ENCODE results near the gene USHBP1. TPM values are rescaled to one million over a fixed set of nuclear protein-coding genes. Genes with fewer than 3 reads are reported as not detected.

Gene USHBP1
- total and polyA plus RNA-seq, 10 of the 15 experiments (the other 5 are each of a cell fraction or from before 2014, with no cell fraction given), result 0.05 to 0.96 (median 0.22) TPM; not detected in 2

DNA sequence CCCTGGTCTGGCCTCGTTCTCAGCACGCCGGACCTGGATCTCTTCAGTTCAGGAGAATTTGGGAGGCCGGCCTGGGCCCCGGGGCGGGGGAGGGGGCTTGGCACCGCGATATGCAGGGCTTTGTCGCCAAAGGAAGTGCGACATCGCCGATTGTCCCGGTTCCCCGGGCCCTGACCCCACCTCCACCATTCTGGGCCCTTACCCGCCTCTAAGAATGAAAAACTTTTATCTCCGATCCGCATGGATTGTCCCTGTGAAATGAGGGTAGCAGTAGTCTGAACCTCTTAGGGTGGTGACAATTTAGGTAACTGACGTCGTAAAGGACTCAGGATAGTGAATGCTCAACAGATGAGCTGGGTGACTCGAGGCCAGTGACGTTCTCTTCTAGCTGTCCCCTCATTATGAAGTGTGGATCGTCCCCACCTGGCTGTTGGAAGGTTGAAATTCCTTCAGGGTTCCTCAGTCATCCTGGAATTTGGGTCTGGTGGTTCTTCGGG lies 45.5 kb upstream of the USHBP1 start (continued):
- TF ChIP-seq, protein P1, sequence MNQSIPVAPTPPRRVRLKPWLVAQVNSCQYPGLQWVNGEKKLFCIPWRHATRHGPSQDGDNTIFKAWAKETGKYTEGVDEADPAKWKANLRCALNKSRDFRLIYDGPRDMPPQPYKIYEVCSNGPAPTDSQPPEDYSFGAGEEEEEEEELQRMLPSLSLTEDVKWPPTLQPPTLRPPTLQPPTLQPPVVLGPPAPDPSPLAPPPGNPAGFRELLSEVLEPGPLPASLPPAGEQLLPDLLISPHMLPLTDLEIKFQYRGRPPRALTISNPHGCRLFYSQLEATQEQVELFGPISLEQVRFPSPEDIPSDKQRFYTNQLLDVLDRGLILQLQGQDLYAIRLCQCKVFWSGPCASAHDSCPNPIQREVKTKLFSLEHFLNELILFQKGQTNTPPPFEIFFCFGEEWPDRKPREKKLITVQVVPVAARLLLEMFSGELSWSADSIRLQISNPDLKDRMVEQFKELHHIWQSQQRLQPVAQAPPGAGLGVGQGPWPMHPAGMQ (IDR thresholded peaks at IDR 0.05; ENCODE audit: borderline replicate concordance), result no peak
- TF ChIP-seq, protein P2, sequence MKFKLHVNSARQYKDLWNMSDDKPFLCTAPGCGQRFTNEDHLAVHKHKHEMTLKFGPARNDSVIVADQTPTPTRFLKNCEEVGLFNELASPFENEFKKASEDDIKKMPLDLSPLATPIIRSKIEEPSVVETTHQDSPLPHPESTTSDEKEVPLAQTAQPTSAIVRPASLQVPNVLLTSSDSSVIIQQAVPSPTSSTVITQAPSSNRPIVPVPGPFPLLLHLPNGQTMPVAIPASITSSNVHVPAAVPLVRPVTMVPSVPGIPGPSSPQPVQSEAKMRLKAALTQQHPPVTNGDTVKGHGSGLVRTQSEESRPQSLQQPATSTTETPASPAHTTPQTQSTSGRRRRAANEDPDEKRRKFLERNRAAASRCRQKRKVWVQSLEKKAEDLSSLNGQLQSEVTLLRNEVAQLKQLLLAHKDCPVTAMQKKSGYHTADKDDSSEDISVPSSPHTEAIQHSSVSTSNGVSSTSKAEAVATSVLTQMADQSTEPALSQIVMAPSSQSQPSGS (IDR thresholded peaks at IDR 0.05; ENCODE audit: low read length), result no peak
- TF ChIP-seq NR2C1 (IDR thresholded peaks at IDR 0.05), result no peak
- no peak for TF ChIP-seq SREBF2 (IDR thresholded peaks at IDR 0.05; ENCODE audit: low read length)
- peak; percentile 59; the same call in 1 of the 2 replicates for TF ChIP-seq ZBED1 (IDR thresholded peaks at IDR 0.05; ENCODE audit: borderline replicate concordance)
- TF ChIP-seq, protein P3, sequence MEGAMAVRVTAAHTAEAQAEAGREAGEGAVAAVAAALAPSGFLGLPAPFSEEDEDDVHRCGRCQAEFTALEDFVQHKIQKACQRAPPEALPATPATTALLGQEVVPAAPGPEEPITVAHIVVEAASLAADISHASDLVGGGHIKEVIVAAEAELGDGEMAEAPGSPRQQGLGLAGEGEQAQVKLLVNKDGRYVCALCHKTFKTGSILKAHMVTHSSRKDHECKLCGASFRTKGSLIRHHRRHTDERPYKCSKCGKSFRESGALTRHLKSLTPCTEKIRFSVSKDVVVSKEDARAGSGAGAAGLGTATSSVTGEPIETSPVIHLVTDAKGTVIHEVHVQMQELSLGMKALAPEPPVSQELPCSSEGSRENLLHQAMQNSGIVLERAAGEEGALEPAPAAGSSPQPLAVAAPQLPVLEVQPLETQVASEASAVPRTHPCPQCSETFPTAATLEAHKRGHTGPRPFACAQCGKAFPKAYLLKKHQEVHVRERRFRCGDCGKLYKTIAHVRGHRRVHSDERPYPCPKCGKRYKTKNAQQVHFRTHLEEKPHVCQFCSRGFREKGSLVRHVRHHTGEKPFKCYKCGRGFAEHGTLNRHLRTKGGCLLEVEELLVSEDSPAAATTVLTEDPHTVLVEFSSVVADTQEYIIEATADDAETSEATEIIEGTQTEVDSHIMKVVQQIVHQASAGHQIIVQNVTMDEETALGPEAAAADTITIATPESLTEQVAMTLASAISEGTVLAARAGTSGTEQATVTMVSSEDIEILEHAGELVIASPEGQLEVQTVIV (IDR thresholded peaks at IDR 0.05; ENCODE audit: borderline replicate concordance, partially characterized antibody), result no peak
- no peak for TF ChIP-seq RCOR1 (conservative IDR thresholded peaks at IDR 0.05; ENCODE audit: low read depth, low read length)
- TF ChIP-seq MTA3 (IDR thresholded peaks at IDR 0.05; ENCODE audit: borderline replicate concordance, low read length), result no peak
- TF ChIP-seq, protein P4, sequence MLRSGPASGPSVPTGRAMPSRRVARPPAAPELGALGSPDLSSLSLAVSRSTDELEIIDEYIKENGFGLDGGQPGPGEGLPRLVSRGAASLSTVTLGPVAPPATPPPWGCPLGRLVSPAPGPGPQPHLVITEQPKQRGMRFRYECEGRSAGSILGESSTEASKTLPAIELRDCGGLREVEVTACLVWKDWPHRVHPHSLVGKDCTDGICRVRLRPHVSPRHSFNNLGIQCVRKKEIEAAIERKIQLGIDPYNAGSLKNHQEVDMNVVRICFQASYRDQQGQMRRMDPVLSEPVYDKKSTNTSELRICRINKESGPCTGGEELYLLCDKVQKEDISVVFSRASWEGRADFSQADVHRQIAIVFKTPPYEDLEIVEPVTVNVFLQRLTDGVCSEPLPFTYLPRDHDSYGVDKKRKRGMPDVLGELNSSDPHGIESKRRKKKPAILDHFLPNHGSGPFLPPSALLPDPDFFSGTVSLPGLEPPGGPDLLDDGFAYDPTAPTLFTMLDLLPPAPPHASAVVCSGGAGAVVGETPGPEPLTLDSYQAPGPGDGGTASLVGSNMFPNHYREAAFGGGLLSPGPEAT (IDR thresholded peaks at IDR 0.05; ENCODE audit: low read depth), result no peak
- TF ChIP-seq SMAD1 (IDR thresholded peaks at IDR 0.05; ENCODE audit: low read depth, partially characterized antibody), result no peak
- no peak for TF ChIP-seq CBX3 (IDR thresholded peaks at IDR 0.05; ENCODE audit: borderline replicate concordance, low read depth)
- TF ChIP-seq, protein P5, sequence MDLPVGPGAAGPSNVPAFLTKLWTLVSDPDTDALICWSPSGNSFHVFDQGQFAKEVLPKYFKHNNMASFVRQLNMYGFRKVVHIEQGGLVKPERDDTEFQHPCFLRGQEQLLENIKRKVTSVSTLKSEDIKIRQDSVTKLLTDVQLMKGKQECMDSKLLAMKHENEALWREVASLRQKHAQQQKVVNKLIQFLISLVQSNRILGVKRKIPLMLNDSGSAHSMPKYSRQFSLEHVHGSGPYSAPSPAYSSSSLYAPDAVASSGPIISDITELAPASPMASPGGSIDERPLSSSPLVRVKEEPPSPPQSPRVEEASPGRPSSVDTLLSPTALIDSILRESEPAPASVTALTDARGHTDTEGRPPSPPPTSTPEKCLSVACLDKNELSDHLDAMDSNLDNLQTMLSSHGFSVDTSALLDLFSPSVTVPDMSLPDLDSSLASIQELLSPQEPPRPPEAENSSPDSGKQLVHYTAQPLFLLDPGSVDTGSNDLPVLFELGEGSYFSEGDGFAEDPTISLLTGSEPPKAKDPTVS (IDR thresholded peaks at IDR 0.05; ENCODE audit: low read depth, low read length), result no peak
- TF ChIP-seq GABPA (IDR thresholded peaks at IDR 0.05; ENCODE audit: low read depth), result peak; percentile 80; the same call in 1 of the 2 replicates
- TF ChIP-seq ZNF274 (IDR thresholded peaks at IDR 0.05; ENCODE audit: insufficient read depth, insufficient read length), result no peak
- TF ChIP-seq ZNF384 (IDR thresholded peaks at IDR 0.05; ENCODE audit: borderline replicate concordance, low read depth, low read length), result no peak
- no peak for TF ChIP-seq RBBP5 (conservative IDR thresholded peaks at IDR 0.05)
- no peak for TF ChIP-seq SPI1 (IDR thresholded peaks at IDR 0.05; ENCODE audit: borderline replicate concordance, insufficient read depth, low read depth, low read length)
- 0 out of 2 replicates have a peak, but pooled peaks have one; percentile 57 for TF ChIP-seq NR2F1 (conservative IDR thresholded peaks at IDR 0.05)
- TF ChIP-seq BACH1 (IDR thresholded peaks at IDR 0.05; ENCODE audit: borderline replicate concordance), result no peak
- no peak for TF ChIP-seq IKZF1 (conservative IDR thresholded peaks at IDR 0.05)
- TF ChIP-seq, protein P6, sequence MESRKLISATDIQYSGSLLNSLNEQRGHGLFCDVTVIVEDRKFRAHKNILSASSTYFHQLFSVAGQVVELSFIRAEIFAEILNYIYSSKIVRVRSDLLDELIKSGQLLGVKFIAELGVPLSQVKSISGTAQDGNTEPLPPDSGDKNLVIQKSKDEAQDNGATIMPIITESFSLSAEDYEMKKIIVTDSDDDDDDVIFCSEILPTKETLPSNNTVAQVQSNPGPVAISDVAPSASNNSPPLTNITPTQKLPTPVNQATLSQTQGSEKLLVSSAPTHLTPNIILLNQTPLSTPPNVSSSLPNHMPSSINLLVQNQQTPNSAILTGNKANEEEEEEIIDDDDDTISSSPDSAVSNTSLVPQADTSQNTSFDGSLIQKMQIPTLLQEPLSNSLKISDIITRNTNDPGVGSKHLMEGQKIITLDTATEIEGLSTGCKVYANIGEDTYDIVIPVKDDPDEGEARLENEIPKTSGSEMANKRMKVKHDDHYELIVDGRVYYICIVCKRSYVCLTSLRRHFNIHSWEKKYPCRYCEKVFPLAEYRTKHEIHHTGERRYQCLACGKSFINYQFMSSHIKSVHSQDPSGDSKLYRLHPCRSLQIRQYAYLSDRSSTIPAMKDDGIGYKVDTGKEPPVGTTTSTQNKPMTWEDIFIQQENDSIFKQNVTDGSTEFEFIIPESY (IDR thresholded peaks at IDR 0.05), result no peak
- TF ChIP-seq RFX5 (IDR thresholded peaks at IDR 0.05; ENCODE audit: low read depth, low read length), result no peak

All from GM12878 (cell line).